Right ventricle myocardium superior (tissue), 1 donor: ENCODE data around the gene RICTOR. TPM values are rescaled to one million over a fixed set of nuclear protein-coding genes. Genes with fewer than 3 reads are reported as not detected.

Experiments
- ATAC-seq: fragments of 200-7000 bp; cut with Tn5 transposase; one replicate; pipeline ENCODE4 v1.9.1; 2020; ENCODE audit warnings: mild to moderate bottlenecking; ENCODE audit not compliant: poor library complexity
- DNase-seq: peaks from one replicate; pipeline ENCODE4 v3.0.0-alpha.2; 2020
- intact Hi-C: fragments of 100-400 bp; cut with DNase I; formaldehyde crosslinking; loops from one replicate; pipeline ENCODE4 v1.11.2; 2022
- total RNA-seq: library from RNA; stranded (reverse); fragmentation: NEBNext Ultra II Directional; extraction: Animal tissue kit (Norgen Biotek cat#: 25700); gene quantifications from one replicate; pipeline ENCODE4 v1.2.1, GENCODE V29; 2021
- donor health status: DM: no; HTN: yes; CAD: no; lungs with severe emphysema.

RICTOR gene
- total RNA-seq, 1 donor from 2014 or later: 25.6 TPM

GRCh38 chr5:38925154-38925925 is 148.9 kb downstream of the RICTOR start:
- peak; percentile 51 for ATAC-seq
- intact Hi-C loops: no loop called here

GRCh38 chr5:38923661-38924451 is 150.3 kb downstream of the RICTOR start:
- DNase-seq (no peak), ATAC-seq (peak; percentile 80)
- intact Hi-C loops: no loop called here

More at GRCh38 chr5:38925154-38925925, 148.9 kb downstream of the RICTOR start:
- DNase-seq: no peak

GRCh38 chr5:38922199-38922598 is 152.0 kb downstream of the RICTOR start:
- intact Hi-C loops: no loop called here
- DNase-seq (peak; percentile 50), ATAC-seq (peak; percentile 42)

GRCh38 chr5:38921174-38921573 is 153.0 kb downstream of the RICTOR start:
- intact Hi-C loops: no loop called here
- DNase-seq (no peak), ATAC-seq (no peak)

- ATAC-seq (no peak), DNase-seq (no peak)
- intact Hi-C loops: no loop called here
These were observed 157.4 kb downstream of the RICTOR start for GRCh38 chr5:38916802-38917201.

GRCh38 chr5:38913714-38914113 is 160.5 kb downstream of the RICTOR start:
- DNase-seq (no peak), ATAC-seq (no peak)
- intact Hi-C loops: no loop called here

GRCh38 chr5:38911933-38912332 is 162.3 kb downstream of the RICTOR start:
- no peak for ATAC-seq
- intact Hi-C loops: no loop called here
- DNase-seq: no peak

GRCh38 chr5:38906503-38906902 is 167.7 kb downstream of the RICTOR start:
- no peak for ATAC-seq
- no peak for DNase-seq
- intact Hi-C loops: no loop called here

GRCh38 chr5:38905516-38905915 is 168.7 kb downstream of the RICTOR start:
- ATAC-seq (no peak), DNase-seq (no peak)
- intact Hi-C loops: no loop called here

- intact Hi-C loops: no loop called here
- ATAC-seq (no peak), DNase-seq (no peak)
These were observed 174.3 kb downstream of the RICTOR start for GRCh38 chr5:38899936-38900335.

- DNase-seq (no peak), ATAC-seq (no peak)
- intact Hi-C loops: no loop called here
These were observed 177.4 kb downstream of the RICTOR start for GRCh38 chr5:38896760-38897159.

GRCh38 chr5:38892363-38892762 is 181.8 kb downstream of the RICTOR start:
- DNase-seq (no peak), ATAC-seq (no peak)
- intact Hi-C loops: no loop called here

GRCh38 chr5:38891563-38891962 is 182.6 kb downstream of the RICTOR start:
- ATAC-seq (no peak), DNase-seq (no peak)
- intact Hi-C loops: no loop called here

GRCh38 chr5:38889424-38889823 is 184.8 kb downstream of the RICTOR start:
- DNase-seq: no peak
- no peak for ATAC-seq
- intact Hi-C loops: no loop called here

- intact Hi-C loops: no loop called here
- ATAC-seq (no peak), DNase-seq (no peak)
These were observed 186.2 kb downstream of the RICTOR start for GRCh38 chr5:38888041-38888440.

Other genes with a start within 250 kb of the RICTOR start
- 10.9 TPM for gene OSMR, start 228.4 kb downstream of the RICTOR start, total RNA-seq
- 4.2 TPM for gene FYB1, start 145.2 kb upstream of the RICTOR start, total RNA-seq